ENCODE measurements around the gene CCNK. TPM values are rescaled to one million over a fixed set of nuclear protein-coding genes. Genes with fewer than 3 reads are reported as not detected.
A peak's percentile ranks its signal among the peaks of the same experiment; 100 is the strongest.

CCNK gene
- total and polyA plus RNA-seq, 2 of the 13 experiments (the other 11 are each of a cell fraction or from before 2014, with no cell fraction given): 4.9 to 9.7 TPM

DNA sequence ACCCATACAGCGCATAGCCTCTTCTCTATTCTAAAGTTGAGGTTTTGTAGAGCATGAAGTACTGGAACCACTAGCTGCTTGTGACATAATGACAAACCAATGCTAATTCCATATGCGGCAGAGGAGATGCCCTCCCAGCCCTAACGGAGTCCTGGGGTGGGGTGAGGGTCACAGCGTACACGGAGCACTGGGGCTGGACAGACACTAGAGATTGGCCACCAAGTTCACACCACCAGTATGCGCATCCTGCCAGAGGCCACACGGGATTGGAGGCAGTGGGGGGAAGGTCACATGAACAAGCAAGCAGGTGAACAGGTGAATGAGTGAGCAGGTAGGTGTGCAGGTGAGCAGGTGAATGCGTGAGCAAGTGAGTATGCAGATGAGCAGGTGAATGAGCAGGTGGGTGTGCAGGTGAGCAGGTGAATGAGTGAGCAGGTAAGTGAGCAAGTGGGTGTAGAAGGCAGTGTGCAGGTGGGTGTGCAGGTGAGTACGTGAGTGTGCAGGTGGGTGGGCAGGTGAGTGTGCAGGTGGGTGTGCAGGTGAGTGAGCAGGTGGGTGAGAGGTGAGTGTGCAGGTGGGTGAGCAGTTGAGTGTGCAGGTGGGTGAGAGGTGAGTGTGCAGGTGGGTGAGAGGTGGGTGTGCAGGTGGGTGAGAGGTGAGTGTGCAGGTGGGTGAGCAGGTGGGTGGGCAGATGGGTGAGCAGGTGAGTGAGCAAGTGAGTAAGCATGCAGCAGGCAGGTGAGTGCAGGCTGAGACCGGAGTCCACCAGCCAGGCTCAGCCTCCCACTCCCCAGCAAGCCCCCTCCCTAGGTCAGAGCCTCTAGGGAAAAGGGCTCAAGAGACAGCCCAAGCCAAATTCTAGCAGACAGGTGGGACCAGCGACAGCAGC is 70.1 kb downstream of the CCNK start (continued):
- TF ChIP-seq MTF1 (CRISPR knock-in tag; IDR thresholded peaks at IDR 0.05) (no peak), ZNF160 (CRISPR knock-in tag; IDR thresholded peaks at IDR 0.05) (no peak), ZNF17 (CRISPR knock-in tag; IDR thresholded peaks at IDR 0.05) (no peak), ZNF777 (CRISPR knock-in tag; IDR thresholded peaks at IDR 0.05) (no peak), NCOA2 (CRISPR knock-in tag; IDR thresholded peaks at IDR 0.05) (no peak), DR1 (CRISPR knock-in tag; IDR thresholded peaks at IDR 0.05) (no peak), CREB1 (IDR thresholded peaks at IDR 0.05) (no peak), CREB1 (CRISPR knock-in tag; IDR thresholded peaks at IDR 0.05) (no peak), KDM4B (CRISPR knock-in tag; IDR thresholded peaks at IDR 0.05) (no peak), ZNF569 (CRISPR knock-in tag; IDR thresholded peaks at IDR 0.05; ENCODE audit: borderline replicate concordance) (no peak), ZNF451 (CRISPR knock-in tag; IDR thresholded peaks at IDR 0.05) (no peak), ZBTB42 (CRISPR knock-in tag; IDR thresholded peaks at IDR 0.05) (no peak), ZNF12 (CRISPR knock-in tag; IDR thresholded peaks at IDR 0.05) (no peak), SMAD1 (CRISPR knock-in tag; IDR thresholded peaks at IDR 0.05; ENCODE audit: borderline replicate concordance, low read depth) (no peak), HMGA1 (CRISPR knock-in tag; conservative IDR thresholded peaks at IDR 0.05) (no peak), ZFP62 (CRISPR knock-in tag; IDR thresholded peaks at IDR 0.05) (no peak), ZSCAN31 (CRISPR knock-in tag; IDR thresholded peaks at IDR 0.05; ENCODE audit: low read depth) (no peak), PHF21A (CRISPR knock-in tag; IDR thresholded peaks at IDR 0.05) (no peak), PAWR (CRISPR knock-in tag; IDR thresholded peaks at IDR 0.05; ENCODE audit: borderline replicate concordance) (no peak), ONECUT2 (CRISPR knock-in tag; IDR thresholded peaks at IDR 0.05) (no peak), POLR2A (IDR thresholded peaks at IDR 0.05; ENCODE audit: insufficient read depth in 1 of 2, low read depth in 2 of 2, low read length in 2 of 2) (0 out of 4 replicates have a peak, but pooled peaks of 1 of the 2 experiments have one; percentile 12)
- TF ChIP-seq, protein P1, sequence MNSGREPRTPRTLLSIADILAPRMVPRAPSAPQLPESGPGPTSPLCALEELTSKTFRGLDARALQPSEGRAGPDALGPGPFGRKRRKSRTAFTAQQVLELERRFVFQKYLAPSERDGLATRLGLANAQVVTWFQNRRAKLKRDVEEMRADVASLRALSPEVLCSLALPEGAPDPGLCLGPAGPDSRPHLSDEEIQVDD (CRISPR knock-in tag; IDR thresholded peaks at IDR 0.05; ENCODE audit: borderline replicate concordance): no peak
- TF ChIP-seq, protein P2, sequence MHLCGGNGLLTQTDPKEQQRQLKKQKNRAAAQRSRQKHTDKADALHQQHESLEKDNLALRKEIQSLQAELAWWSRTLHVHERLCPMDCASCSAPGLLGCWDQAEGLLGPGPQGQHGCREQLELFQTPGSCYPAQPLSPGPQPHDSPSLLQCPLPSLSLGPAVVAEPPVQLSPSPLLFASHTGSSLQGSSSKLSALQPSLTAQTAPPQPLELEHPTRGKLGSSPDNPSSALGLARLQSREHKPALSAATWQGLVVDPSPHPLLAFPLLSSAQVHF (CRISPR knock-in tag; IDR thresholded peaks at IDR 0.05): 0 out of 2 replicates have a peak, but pooled peaks have one; percentile 30
- TF ChIP-seq, protein P3, sequence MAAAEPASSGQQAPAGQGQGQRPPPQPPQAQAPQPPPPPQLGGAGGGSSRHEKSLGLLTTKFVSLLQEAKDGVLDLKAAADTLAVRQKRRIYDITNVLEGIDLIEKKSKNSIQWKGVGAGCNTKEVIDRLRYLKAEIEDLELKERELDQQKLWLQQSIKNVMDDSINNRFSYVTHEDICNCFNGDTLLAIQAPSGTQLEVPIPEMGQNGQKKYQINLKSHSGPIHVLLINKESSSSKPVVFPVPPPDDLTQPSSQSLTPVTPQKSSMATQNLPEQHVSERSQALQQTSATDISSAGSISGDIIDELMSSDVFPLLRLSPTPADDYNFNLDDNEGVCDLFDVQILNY (CRISPR knock-in tag; conservative IDR thresholded peaks at IDR 0.05): no peak
- TF ChIP-seq, protein P4, sequence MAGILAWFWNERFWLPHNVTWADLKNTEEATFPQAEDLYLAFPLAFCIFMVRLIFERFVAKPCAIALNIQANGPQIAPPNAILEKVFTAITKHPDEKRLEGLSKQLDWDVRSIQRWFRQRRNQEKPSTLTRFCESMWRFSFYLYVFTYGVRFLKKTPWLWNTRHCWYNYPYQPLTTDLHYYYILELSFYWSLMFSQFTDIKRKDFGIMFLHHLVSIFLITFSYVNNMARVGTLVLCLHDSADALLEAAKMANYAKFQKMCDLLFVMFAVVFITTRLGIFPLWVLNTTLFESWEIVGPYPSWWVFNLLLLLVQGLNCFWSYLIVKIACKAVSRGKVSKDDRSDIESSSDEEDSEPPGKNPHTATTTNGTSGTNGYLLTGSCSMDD (CRISPR knock-in tag; IDR thresholded peaks at IDR 0.05): no peak
- TF ChIP-seq, protein P5, sequence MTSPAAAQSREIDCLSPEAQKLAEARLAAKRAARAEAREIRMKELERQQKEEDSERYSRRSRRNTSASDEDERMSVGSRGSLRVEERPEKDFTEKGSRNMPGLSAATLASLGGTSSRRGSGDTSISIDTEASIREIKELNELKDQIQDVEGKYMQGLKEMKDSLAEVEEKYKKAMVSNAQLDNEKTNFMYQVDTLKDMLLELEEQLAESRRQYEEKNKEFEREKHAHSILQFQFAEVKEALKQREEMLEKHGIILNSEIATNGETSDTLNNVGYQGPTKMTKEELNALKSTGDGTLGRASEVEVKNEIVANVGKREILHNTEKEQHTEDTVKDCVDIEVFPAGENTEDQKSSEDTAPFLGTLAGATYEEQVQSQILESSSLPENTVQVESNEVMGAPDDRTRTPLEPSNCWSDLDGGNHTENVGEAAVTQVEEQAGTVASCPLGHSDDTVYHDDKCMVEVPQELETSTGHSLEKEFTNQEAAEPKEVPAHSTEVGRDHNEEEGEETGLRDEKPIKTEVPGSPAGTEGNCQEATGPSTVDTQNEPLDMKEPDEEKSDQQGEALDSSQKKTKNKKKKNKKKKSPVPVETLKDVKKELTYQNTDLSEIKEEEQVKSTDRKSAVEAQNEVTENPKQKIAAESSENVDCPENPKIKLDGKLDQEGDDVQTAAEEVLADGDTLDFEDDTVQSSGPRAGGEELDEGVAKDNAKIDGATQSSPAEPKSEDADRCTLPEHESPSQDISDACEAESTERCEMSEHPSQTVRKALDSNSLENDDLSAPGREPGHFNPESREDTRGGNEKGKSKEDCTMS (CRISPR knock-in tag; conservative IDR thresholded peaks at IDR 0.05): no peak
- TF ChIP-seq, protein P6, sequence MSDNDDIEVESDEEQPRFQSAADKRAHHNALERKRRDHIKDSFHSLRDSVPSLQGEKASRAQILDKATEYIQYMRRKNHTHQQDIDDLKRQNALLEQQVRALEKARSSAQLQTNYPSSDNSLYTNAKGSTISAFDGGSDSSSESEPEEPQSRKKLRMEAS (IDR thresholded peaks at IDR 0.05): no peak

Data from HepG2 (cell line).